IMR-90 (cell line): ENCODE data around the gene IL6. TPM values are rescaled to one million over a fixed set of nuclear protein-coding genes. Genes with fewer than 3 reads are reported as not detected.
A peak's percentile ranks its signal among the peaks of the same experiment; 100 is the strongest.

Experiments used
- ATAC-seq: fragments of 200-7000 bp; cut with Tn5 transposase; 2 replicates; pipeline ENCODE4 v1.9.1; 2020; ENCODE audit warnings: low read depth, mild to moderate bottlenecking, moderate library complexity
- BruUV-seq: library from RNA; stranded (reverse); fragments of 400-500 nt; replicated peaks from 2 replicates; lab custom pipeline; 2021; lab: Mats Ljungman, UMichigan
- CTCF ChIA-PET: fragments of 300-600 bp; formaldehyde crosslinking; extraction: SDS; loops from one replicate; lab custom pipeline; 2021; ENCODE audit warnings: antibody characterized with exemption; lab: Yijun Ruan, JAX
- POLR2A ChIA-PET: fragments of 300-600 bp; sonication (Branson Sonifier 250); formaldehyde crosslinking; loops from one replicate; lab custom pipeline; 2022; ENCODE audit warnings: antibody characterized with exemption; ENCODE audit not compliant: unreplicated experiment; lab: Charles Lee
- DNase-seq: peaks from one replicate; pipeline ENCODE4 v3.0.0; 2013
- H2AFZ ChIP-seq: replicated peaks from 2 replicates; pipeline ENCODE3; 2013; ENCODE audit warnings: low read length, mild to moderate bottlenecking; ENCODE audit not compliant: poor library complexity
- H2AK5ac ChIP-seq: 2 replicates; pipeline ENCODE4 v1.6.1; 2013; ENCODE audit warnings: low read depth, low read length, inconsistent platforms
- H2AK9ac ChIP-seq: replicated peaks from 2 replicates; pipeline ENCODE3; 2013; ENCODE audit warnings: mild to moderate bottlenecking, low read depth, low read length, moderate library complexity; ENCODE audit not compliant: poor library complexity
- H2BK120ac ChIP-seq: 2 replicates; pipeline ENCODE4 v1.6.1; 2013; ENCODE audit warnings: low read depth, low read length, inconsistent platforms
- H2BK15ac ChIP-seq: 3 replicates; pipeline ENCODE4 v1.6.1; 2013; ENCODE audit warnings: low read depth, low read length, inconsistent platforms
- H2BK20ac ChIP-seq: 2 replicates; pipeline ENCODE4 v1.6.1; 2013; ENCODE audit warnings: low read depth, mild to moderate bottlenecking, inconsistent platforms, low read length, moderate library complexity
- H2BK5ac ChIP-seq: 2 replicates; pipeline ENCODE4 v1.6.1; 2013; ENCODE audit warnings: mild to moderate bottlenecking, low read depth, low read length, inconsistent platforms; ENCODE audit not compliant: poor library complexity, severe bottlenecking
- H3K14ac ChIP-seq: replicated peaks from 2 replicates; pipeline ENCODE4 v1.6.1; 2013; ENCODE audit warnings: low read depth, low read length, inconsistent platforms
- H3K18ac ChIP-seq: 2 replicates; pipeline ENCODE4 v1.6.1; 2013; ENCODE audit warnings: low read depth, low read length, control low read depth
- H3K23ac ChIP-seq: 2 replicates; pipeline ENCODE4 v1.6.1; 2013; ENCODE audit warnings: low read depth, low read length, inconsistent platforms
- H3K27ac ChIP-seq: 2 replicates; pipeline ENCODE4 v1.5.1; 2013; ENCODE audit warnings: mild to moderate bottlenecking, control low read depth, low read length; ENCODE audit not compliant: insufficient read depth
- H3K27me3 ChIP-seq: 2 replicates; pipeline ENCODE4 v1.6.1; 2013; ENCODE audit warnings: low read length; ENCODE audit not compliant: control insufficient read depth, insufficient read depth
- H3K36me3 ChIP-seq: 2 replicates; pipeline ENCODE4 v1.6.1; 2013; ENCODE audit warnings: low read length, mixed read lengths; ENCODE audit not compliant: control insufficient read depth, insufficient read depth
- H3K4ac ChIP-seq: 2 replicates; pipeline ENCODE4 v1.6.1; 2013; ENCODE audit warnings: low read depth, low read length, inconsistent platforms
- H3K4me1 ChIP-seq: 2 replicates; pipeline ENCODE4 v1.6.1; 2013; ENCODE audit warnings: low read length, mixed read lengths; ENCODE audit not compliant: control insufficient read depth, insufficient read depth
- H3K4me2 ChIP-seq: 2 replicates; pipeline ENCODE4 v1.6.1; 2013; ENCODE audit warnings: low read depth, mild to moderate bottlenecking, control low read depth, low read length, moderate library complexity
- H3K4me3 ChIP-seq: 2 replicates; pipeline ENCODE4 v1.5.1; 2013; ENCODE audit warnings: low read depth, mild to moderate bottlenecking, control low read depth, low read length, moderate library complexity; ENCODE audit not compliant: insufficient read depth
- H3K56ac ChIP-seq: 2 replicates; pipeline ENCODE4 v1.6.1; 2013; ENCODE audit warnings: low read length, inconsistent platforms; ENCODE audit not compliant: insufficient read depth; ENCODE audit errors: extremely low read depth
- H3K79me1 ChIP-seq, 2 experiments: 2 replicates each; pipeline ENCODE4 v1.6.1; 2013; ENCODE audit warnings: low read length in 2 of 2, inconsistent platforms in 1 of 2, low read depth in 1 of 2
- H3K9ac ChIP-seq: 2 replicates; pipeline ENCODE4 v1.6.1; 2013; ENCODE audit warnings: low read depth, low read length, control low read depth
- H3K9me1 ChIP-seq: 2 replicates; pipeline ENCODE4 v1.6.1; 2013; ENCODE audit warnings: low read length, inconsistent platforms; ENCODE audit not compliant: insufficient read depth
- H3K9me3 ChIP-seq: 2 replicates; pipeline ENCODE4 v1.6.1; 2013; ENCODE audit warnings: low read length; ENCODE audit not compliant: control insufficient read depth, insufficient read depth
- H4K20me1 ChIP-seq: 2 replicates; pipeline ENCODE4 v1.6.1; 2013; ENCODE audit warnings: low read length, inconsistent platforms; ENCODE audit not compliant: insufficient read depth
- H4K5ac ChIP-seq: 2 replicates; pipeline ENCODE4 v1.6.1; 2013; ENCODE audit warnings: mild to moderate bottlenecking, low read depth, low read length, control low read depth
- H4K8ac ChIP-seq, 2 experiments: 2 replicates each; pipeline ENCODE4 v1.6.1; 2013; ENCODE audit warnings: low read depth in 2 of 2, low read length in 2 of 2, control low read depth in 1 of 2, inconsistent platforms in 1 of 2
- H4K91ac ChIP-seq: 2 replicates; pipeline ENCODE4 v1.6.1; 2013; ENCODE audit warnings: low read depth, low read length, inconsistent platforms; ENCODE audit not compliant: insufficient read depth
- BHLHE40 ChIP-seq: fragments of 150-350 bp; IDR thresholded peaks from 2 replicates; pipeline ENCODE4 v1.6.1; 2016; ENCODE audit warnings: mild to moderate bottlenecking, low read depth, low read length
- CEBPB ChIP-seq: IDR thresholded peaks from 2 replicates; pipeline ENCODE4 v1.6.1; 2012; ENCODE audit warnings: low read depth, low read length, improper control_type of control experiment
- CHD1 ChIP-seq: IDR thresholded peaks from 2 replicates; pipeline ENCODE4 v1.6.1; 2012; ENCODE audit warnings: low read depth, low read length, improper control_type of control experiment
- CTCF ChIP-seq: conservative IDR thresholded peaks from 2 replicates; pipeline ENCODE4 v1.5.1; 2012; ENCODE audit warnings: mild to moderate bottlenecking, low read depth, low read length, improper control_type of control experiment
- FOS ChIP-seq: fragments of 150-350 bp; IDR thresholded peaks from 2 replicates; pipeline ENCODE4 v1.6.1; 2016; ENCODE audit warnings: low read depth, low read length
- MAFK ChIP-seq: IDR thresholded peaks from 2 replicates; pipeline ENCODE4 v1.6.1; 2012; ENCODE audit warnings: low read depth, low read length, improper control_type of control experiment
- MAZ ChIP-seq: IDR thresholded peaks from 2 replicates; pipeline ENCODE4 v1.6.1; 2012; ENCODE audit warnings: low read depth, mild to moderate bottlenecking, low read length, improper control_type of control experiment, moderate library complexity, borderline replicate concordance
- MXI1 ChIP-seq: IDR thresholded peaks from 2 replicates; pipeline ENCODE4 v1.6.1; 2012; ENCODE audit warnings: low read depth, mild to moderate bottlenecking, low read length, moderate library complexity, borderline replicate concordance
- POLR2A ChIP-seq: IDR thresholded peaks from 2 replicates; pipeline ENCODE4 v1.6.1; 2012; ENCODE audit warnings: mild to moderate bottlenecking, low read depth, low read length
- RAD21 ChIP-seq: IDR thresholded peaks from 2 replicates; pipeline ENCODE4 v1.6.1; 2012; ENCODE audit warnings: low read length, improper control_type of control experiment
- RCOR1 ChIP-seq: IDR thresholded peaks from 2 replicates; pipeline ENCODE4 v1.6.1; 2012; ENCODE audit warnings: mild to moderate bottlenecking, low read length, improper control_type of control experiment; ENCODE audit not compliant: insufficient replicate concordance
- SMC3 ChIP-seq: fragments of 150-350 bp; IDR thresholded peaks from 2 replicates; pipeline ENCODE4 v1.6.1; 2016; ENCODE audit warnings: low read depth, mild to moderate bottlenecking, antibody characterized with exemption, low read length, moderate library complexity
- USF2 ChIP-seq: fragments of 150-350 bp; IDR thresholded peaks from 2 replicates; pipeline ENCODE4 v1.6.1; 2017; ENCODE audit warnings: mild to moderate bottlenecking, antibody characterized with exemption, low read length, low read depth
- WGBS, 2 experiments: methylation state at CpG; one replicate each; pipeline versions ENCODE4 v1.1.5 to v1.1.7; 2013; ENCODE audit warnings: missing lambda C conversion rate in 2 of 2; ENCODE audit not compliant: insufficient read length in 1 of 2; ENCODE audit errors: extremely low coverage in 2 of 2; 5-methylcytosine and 5-hydroxymethylcytosine counted together
- dilution Hi-C: fragments of 300-500 bp; cut with HindIII; formaldehyde crosslinking; loops from one replicate; pipeline ENCODE4 v1.14.3; 2018; ENCODE audit warnings: low sequenced_read_pairs; ENCODE audit not compliant: unreplicated experiment
- in situ Hi-C: fragments of 300-500 bp; cut with MboI; formaldehyde crosslinking; loops from 3 replicates; pipeline ENCODE4 v1.14.3; 2019; ENCODE audit warnings: low sequenced_read_pairs, inconsistent platforms, mixed read lengths
- intact Hi-C: fragments of 100-400 bp; cut with micrococcal nuclease; formaldehyde crosslinking; loops from 2 replicates; pipeline ENCODE4 v1.10.0; 2022
- polyA plus RNA-seq, 3 experiments: library from polyadenylated mRNA; depleted of rRNA; stranded (reverse); fragments of >200 nt; gene quantifications; 2 replicates each; pipeline ENCODE4 v1.2.3, GENCODE V29; 2012; ENCODE audit warnings: low replicate concordance in 1 of 3
- total RNA-seq: library from RNA; depleted of rRNA; stranded (reverse); fragments of >200 nt; gene quantifications from 2 replicates; pipeline ENCODE4 v1.2.3, GENCODE V29; 2012

The IL6 gene
- total and polyA plus RNA-seq, 2 of the 4 experiments (the other 2 are of a cell fraction): 15.2 to 50.8 TPM

DNA sequence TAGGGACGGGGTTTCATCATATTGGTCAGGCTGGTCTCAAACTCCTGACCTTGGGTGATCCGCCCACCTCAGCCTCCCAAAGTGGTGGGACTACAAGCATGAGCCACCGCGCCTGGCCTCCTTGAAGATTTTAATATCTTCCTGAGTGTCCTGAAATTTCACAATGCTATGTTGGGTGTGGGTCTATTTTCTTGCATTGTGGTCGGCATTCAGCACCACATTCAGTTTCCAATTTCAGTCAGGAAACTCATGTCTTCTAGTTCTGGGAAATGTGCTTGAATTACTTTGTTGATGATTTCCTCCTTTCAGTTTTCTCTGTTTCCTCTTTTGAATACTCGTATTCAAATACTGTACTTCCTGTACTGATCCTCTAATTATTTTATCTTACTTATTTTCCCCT lies 49.3 kb upstream of the IL6 start:
- Histone ChIP-seq H3K56ac (no peak overlapping the region), H2BK20ac (peak overlapping the region; percentile 6; the same call in 1 of the 2 replicates), H3K27ac (no peak overlapping the region), H3K9ac (no peak overlapping the region), H3K9me3 (no peaks in the 10 kb centered on the region), H4K5ac (peak overlapping the region; percentile 48; the same call in 1 of the 2 replicates), H3K4me2 (no peak overlapping the region), H2AK9ac (no peak overlapping the region), H3K23ac (no peak overlapping the region), H4K91ac (no peak overlapping the region), H2AFZ (no peak overlapping the region), H3K4me1 (peaks cover 10% of the 10 kb centered on the region), H3K27me3 (no peaks in the 10 kb centered on the region), H2BK15ac (no peak overlapping the region), H3K36me3 (no peaks in the 10 kb centered on the region), H3K79me1 (no peaks in the 10 kb centered on the region), H3K18ac (peak overlapping the region; percentile 35; the same call in 1 of the 2 replicates), H3K4me3 (no peak overlapping the region), H3K14ac (0 out of 2 replicates have a peak overlapping the region, but pooled peaks have one; percentile 19), H4K8ac (peak overlapping the region in 1 of 2 experiments; percentile 27; a peak in 1 of 4 replicates), H2BK5ac (no peak overlapping the region), H4K20me1 (no peaks in the 10 kb centered on the region), H3K4ac (no peak overlapping the region), H2AK5ac (no peak overlapping the region), H2BK120ac (peak overlapping the region; percentile 6; the same call in 1 of the 2 replicates), H3K9me1 (peaks cover 6% of the 10 kb centered on the region)
- no peak for DNase-seq
- in situ Hi-C loops (no loop called here), intact Hi-C loops (no loop called here), dilution Hi-C loops (no loop called here)
- WGBS, 2 experiments: no CpG with 5 or more reads among the region's 6 CpGs
- no peak for TF ChIP-seq RAD21
- no peak for TF ChIP-seq MAZ
- no peak for TF ChIP-seq MAFK
- no peak for TF ChIP-seq CEBPB
- TF ChIP-seq BHLHE40: no peak
- no peak for TF ChIP-seq CTCF
- no peak for TF ChIP-seq MXI1
- TF ChIP-seq CHD1: no peak
- no peak for TF ChIP-seq SMC3
- no peak for TF ChIP-seq POLR2A
- no peak for TF ChIP-seq USF2
- TF ChIP-seq FOS: no peak
- no peak for TF ChIP-seq RCOR1
- ChIA-PET CTCF (interaction anchor here (0.7 to 1.8 kb wide), 2 partner anchors 39 to 49 kb away, joined by 4 to 6 read pairs; partner anchors contain the start of gene IL6), POLR2A (no interaction called here)
- no TSS peak for BruUV-seq
- no peak for ATAC-seq
